Measurements from ENCODE around the gene LAMA1. TPM values are rescaled to one million over a fixed set of nuclear protein-coding genes. Genes with fewer than 3 reads are reported as not detected.

The LAMA1 gene
- total RNA-seq, 1 experiment from 2014 or later, result 129 TPM

DNA sequence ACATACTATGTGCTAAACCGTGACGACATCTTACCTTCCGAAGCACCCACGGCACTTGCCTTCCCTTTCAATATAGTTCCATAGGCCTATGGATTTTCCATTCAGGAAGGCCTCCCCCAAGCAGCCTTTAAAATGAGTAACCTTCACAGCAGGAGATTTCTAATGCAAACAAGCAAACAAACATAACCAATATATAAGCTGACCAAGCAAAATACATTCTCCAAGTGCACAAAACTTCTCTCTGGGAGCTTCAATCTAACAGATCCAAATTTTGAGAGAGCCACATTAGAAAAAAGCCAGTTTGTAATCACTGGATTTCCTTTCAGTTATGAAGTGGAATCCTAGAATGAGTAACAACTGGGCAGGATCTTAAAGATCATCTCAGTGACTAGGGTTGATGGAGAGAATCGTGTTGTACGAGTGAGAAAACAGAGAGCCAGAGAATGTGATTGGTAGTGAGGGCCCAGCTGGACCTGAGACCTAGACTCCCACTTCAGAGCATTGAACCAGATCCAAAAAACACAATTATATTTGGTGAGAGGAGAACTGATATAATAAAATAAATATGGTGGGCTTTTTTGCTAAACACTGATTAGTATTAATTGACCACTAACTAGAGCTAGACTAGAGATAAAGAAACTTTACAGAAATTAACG is 145.6 kb downstream of the LAMA1 start:
- BruUV-seq (replicated peaks), result no TSS peak
- Histone ChIP-seq H3K36me3 (ENCODE audit: control insufficient read depth, insufficient read depth, low read length) (peaks cover 6% of the 10 kb centered on the region), H3K27me3 (replicated peaks; ENCODE audit: control insufficient read depth, insufficient read depth, low read length) (no peaks in the 10 kb centered on the region), H3K9me3 (no peaks in the 10 kb centered on the region), H3K4me3 (ENCODE audit: low read depth, low read length) (no peak overlapping the region), H3K4me1 (no peaks in the 10 kb centered on the region)
- Mint-ChIP-seq H3K4me3 (ENCODE audit: unreplicated experiment) (no peak overlapping the region), H3K4me1 (ENCODE audit: low read depth, unreplicated experiment) (no peaks in the 10 kb centered on the region), H3K27me3 (ENCODE audit: insufficient read depth, unreplicated experiment) (no peaks in the 10 kb centered on the region), H3K27ac (ENCODE audit: unreplicated experiment) (no peak overlapping the region), H3K9me3 (ENCODE audit: unreplicated experiment) (no peaks in the 10 kb centered on the region), H3K36me3 (ENCODE audit: insufficient read depth, unreplicated experiment) (peaks cover 50% of the 10 kb centered on the region)
- ChIA-PET POLR2A (no interaction called here), CTCF (no interaction called here)
- intact Hi-C loops (cut with micrococcal nuclease; ENCODE audit: unreplicated experiment), result no loop called here
- no peak for DNase-seq
- TF ChIP-seq, protein P1, sequence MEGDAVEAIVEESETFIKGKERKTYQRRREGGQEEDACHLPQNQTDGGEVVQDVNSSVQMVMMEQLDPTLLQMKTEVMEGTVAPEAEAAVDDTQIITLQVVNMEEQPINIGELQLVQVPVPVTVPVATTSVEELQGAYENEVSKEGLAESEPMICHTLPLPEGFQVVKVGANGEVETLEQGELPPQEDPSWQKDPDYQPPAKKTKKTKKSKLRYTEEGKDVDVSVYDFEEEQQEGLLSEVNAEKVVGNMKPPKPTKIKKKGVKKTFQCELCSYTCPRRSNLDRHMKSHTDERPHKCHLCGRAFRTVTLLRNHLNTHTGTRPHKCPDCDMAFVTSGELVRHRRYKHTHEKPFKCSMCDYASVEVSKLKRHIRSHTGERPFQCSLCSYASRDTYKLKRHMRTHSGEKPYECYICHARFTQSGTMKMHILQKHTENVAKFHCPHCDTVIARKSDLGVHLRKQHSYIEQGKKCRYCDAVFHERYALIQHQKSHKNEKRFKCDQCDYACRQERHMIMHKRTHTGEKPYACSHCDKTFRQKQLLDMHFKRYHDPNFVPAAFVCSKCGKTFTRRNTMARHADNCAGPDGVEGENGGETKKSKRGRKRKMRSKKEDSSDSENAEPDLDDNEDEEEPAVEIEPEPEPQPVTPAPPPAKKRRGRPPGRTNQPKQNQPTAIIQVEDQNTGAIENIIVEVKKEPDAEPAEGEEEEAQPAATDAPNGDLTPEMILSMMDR (IDR thresholded peaks at IDR 0.05; ENCODE audit: insufficient read depth in 1 of 2, low read depth in 1 of 2, low read length in 1 of 2, severe bottlenecking in 1 of 2, unreplicated experiment in 1 of 2), result no peak

DNA sequence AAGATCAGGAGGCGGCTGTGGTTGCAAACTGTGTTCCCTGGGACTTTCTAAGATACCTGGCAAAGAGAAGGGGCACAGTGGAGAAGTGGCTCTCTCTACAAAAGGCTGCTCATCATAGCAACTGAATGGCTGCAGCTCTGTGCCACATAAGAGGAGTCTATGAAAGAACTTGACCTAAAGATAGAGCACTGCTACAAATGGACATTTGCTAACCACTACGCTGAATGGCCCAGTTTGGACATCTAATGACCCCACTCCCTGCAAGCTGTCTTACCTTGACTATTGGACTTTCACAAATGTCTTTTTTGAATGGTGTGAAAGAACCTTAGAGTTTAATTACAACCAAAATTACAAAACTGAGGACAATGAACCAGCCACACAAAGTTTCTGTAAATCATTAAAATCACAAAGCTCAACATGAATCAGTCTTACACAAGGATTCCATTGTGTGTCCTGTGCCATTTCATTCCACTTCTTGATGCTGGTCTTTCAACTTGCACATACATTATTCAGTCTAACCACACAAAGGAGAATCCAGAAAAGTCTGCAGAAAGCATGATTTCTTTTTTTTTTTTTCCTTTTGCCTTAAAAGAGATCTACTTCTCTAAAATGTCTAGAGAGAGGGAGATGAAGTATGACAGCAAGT is 154.0 kb downstream of the LAMA1 start:
- Mint-ChIP-seq H3K4me3 (ENCODE audit: unreplicated experiment) (no peak overlapping the region), H3K4me1 (ENCODE audit: low read depth, unreplicated experiment) (no peaks in the 10 kb centered on the region), H3K9me3 (ENCODE audit: unreplicated experiment) (no peaks in the 10 kb centered on the region), H3K27me3 (ENCODE audit: insufficient read depth, unreplicated experiment) (no peaks in the 10 kb centered on the region), H3K36me3 (ENCODE audit: insufficient read depth, unreplicated experiment) (peaks cover 48% of the 10 kb centered on the region), H3K27ac (ENCODE audit: unreplicated experiment) (no peak overlapping the region)
- CTCF ChIA-PET, result no interaction called here
- Histone ChIP-seq H3K9me3 (no peaks in the 10 kb centered on the region), H3K27me3 (replicated peaks; ENCODE audit: control insufficient read depth, insufficient read depth, low read length) (no peaks in the 10 kb centered on the region), H3K4me3 (ENCODE audit: low read depth, low read length) (no peak overlapping the region), H3K4me1 (peaks cover 12% of the 10 kb centered on the region; the same call in 1 of the 2 replicates), H3K36me3 (ENCODE audit: control insufficient read depth, insufficient read depth, low read length) (peaks cover 8% of the 10 kb centered on the region)
- TF ChIP-seq, protein P1 (IDR thresholded peaks at IDR 0.05; ENCODE audit: insufficient read depth in 1 of 2, low read depth in 1 of 2, low read length in 1 of 2, severe bottlenecking in 1 of 2, unreplicated experiment in 1 of 2), result no peak
- no TSS peak for BruUV-seq (replicated peaks)
- no peak for DNase-seq
- intact Hi-C loops (cut with micrococcal nuclease; ENCODE audit: unreplicated experiment), result no loop called here
- POLR2A ChIA-PET, result no interaction called here

DNA sequence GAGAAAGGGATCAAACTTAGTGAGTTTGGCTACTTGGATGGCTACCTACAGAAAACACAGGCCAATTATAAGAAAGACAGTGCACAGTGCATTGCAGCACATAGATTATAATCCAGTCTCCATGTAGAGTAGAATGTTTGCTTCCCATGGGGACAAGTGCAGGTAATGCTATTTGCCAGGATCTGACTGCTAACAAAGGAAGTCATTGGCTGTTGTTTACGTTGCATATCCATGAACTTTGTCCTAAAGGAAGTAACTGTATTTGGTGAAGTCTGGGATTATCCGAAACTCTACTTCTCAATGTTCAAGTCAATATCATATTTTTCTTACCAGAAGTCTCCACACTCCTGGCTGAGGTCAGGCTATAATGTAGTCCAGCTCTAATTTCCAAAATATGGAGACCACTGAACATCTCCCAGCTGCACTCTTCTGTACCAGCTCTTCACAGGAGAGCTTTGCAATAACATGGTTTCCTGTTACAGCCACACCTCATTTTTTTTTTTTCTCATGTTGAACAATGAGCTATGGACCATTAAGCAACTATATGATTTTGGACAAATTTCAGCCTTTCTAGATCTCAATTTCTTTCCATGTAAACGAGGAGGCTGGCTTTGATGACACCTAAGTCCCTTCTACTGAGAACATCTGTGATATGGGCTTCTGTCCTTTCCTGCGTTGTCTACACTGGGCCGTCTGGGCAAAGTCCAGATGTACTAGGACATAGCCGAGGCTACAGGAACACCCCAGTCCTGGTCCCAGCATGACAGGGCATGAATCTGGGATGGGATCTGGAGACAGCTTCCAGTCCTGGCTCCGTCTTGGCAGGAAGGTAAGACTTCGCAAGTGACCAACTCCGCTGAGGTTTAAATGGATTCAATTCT is 154.8 kb downstream of the LAMA1 start:
- peaks cover 8% of the 10 kb centered on the region for H3K36me3 ChIP-seq (ENCODE audit: control insufficient read depth, insufficient read depth, low read length)
- Mint-ChIP-seq H3K4me1 (ENCODE audit: low read depth, unreplicated experiment) (no peaks in the 10 kb centered on the region), H3K9me3 (ENCODE audit: unreplicated experiment) (no peaks in the 10 kb centered on the region), H3K27ac (ENCODE audit: unreplicated experiment) (no peak overlapping the region), H3K27me3 (ENCODE audit: insufficient read depth, unreplicated experiment) (no peaks in the 10 kb centered on the region), H3K36me3 (ENCODE audit: insufficient read depth, unreplicated experiment) (peaks cover 48% of the 10 kb centered on the region), H3K4me3 (ENCODE audit: unreplicated experiment) (no peak overlapping the region)
- H3K27me3 ChIP-seq (replicated peaks; ENCODE audit: control insufficient read depth, insufficient read depth, low read length), result no peaks in the 10 kb centered on the region
- H3K4me3 ChIP-seq (ENCODE audit: low read depth, low read length), result no peak overlapping the region
- no peaks in the 10 kb centered on the region for H3K9me3 ChIP-seq
- TF ChIP-seq, protein P1 (IDR thresholded peaks at IDR 0.05; ENCODE audit: insufficient read depth in 1 of 2, low read depth in 1 of 2, low read length in 1 of 2, severe bottlenecking in 1 of 2, unreplicated experiment in 1 of 2), result no peak
- no peak for DNase-seq
- intact Hi-C loops (cut with micrococcal nuclease; ENCODE audit: unreplicated experiment), result no loop called here
- POLR2A ChIA-PET, result interaction anchor here (0.7 kb wide), 1 partner anchor 112 kb away, joined by 3 read pairs; no protein-coding TSS in a partner anchor
- CTCF ChIA-PET, result no interaction called here
- no TSS peak for BruUV-seq (replicated peaks)
- peaks cover 12% of the 10 kb centered on the region; the same call in 1 of the 2 replicates for H3K4me1 ChIP-seq

Data from Caco-2 (cell line).